ENCODE data around the gene TMEM255B. TPM values are rescaled to one million over a fixed set of nuclear protein-coding genes. Genes with fewer than 3 reads are reported as not detected.

The TMEM255B gene
- total and polyA plus RNA-seq, 2 donors (not counting 3 experiments of a cell fraction or from before 2014, with no cell fraction given) = 105 to 121 TPM

GRCh38 chr13:113808058-113808834, 49.2 kb downstream of the TMEM255B start:
- TF ChIP-seq JUN (IDR thresholded peaks at IDR 0.05; ENCODE audit: borderline replicate concordance, insufficient read depth, insufficient read length, low read depth) (no peak), GATA2 (IDR thresholded peaks at IDR 0.05; ENCODE audit: insufficient read depth, insufficient read length, low read depth, low read length) (no peak), EZH2 (IDR thresholded peaks at IDR 0.05; ENCODE audit: borderline replicate concordance, low read depth, low read length, severe bottlenecking) (no peak)
- H3K4me1 ChIP-seq (ENCODE audit: control insufficient read depth, extremely low read depth, insufficient read depth, low read length) = no peaks in the 10 kb centered on the region
- H3K9ac ChIP-seq (replicated peaks; ENCODE audit: extremely low read depth, insufficient read depth, low read length) = no peak overlapping the region
- H2AFZ ChIP-seq (ENCODE audit: low read depth, low read length) = no peak overlapping the region
- no peaks in the 10 kb centered on the region for H3K27me3 ChIP-seq (ENCODE audit: control insufficient read depth in 2 of 2, insufficient read depth in 2 of 2, low read length in 2 of 2)
- H3K4me3 ChIP-seq (replicated peaks in 1 of 3; ENCODE audit: insufficient read depth in 1 of 3, low read depth in 1 of 3, low read length in 3 of 3) = no peak overlapping the region
- no peaks in the 10 kb centered on the region for H3K9me1 ChIP-seq (replicated peaks; ENCODE audit: control insufficient read depth, extremely low read depth, insufficient read depth, low read length)
- BruUV-seq (replicated peaks) = no TSS peak
- intact Hi-C loops (cut with micrococcal nuclease) = no loop called here
- no peak for DNase-seq (ENCODE audit: low read depth, low spot score)
- H3K27ac ChIP-seq (ENCODE audit: insufficient read depth, low read depth, low read length) = no peak overlapping the region
- ChIA-PET CTCF (no interaction called here), POLR2A (no interaction called here)
- H3K79me2 ChIP-seq (ENCODE audit: control insufficient read depth, insufficient read depth, low read length) = no peaks in the 10 kb centered on the region
- no peaks in the 10 kb centered on the region for H4K20me1 ChIP-seq (replicated peaks; ENCODE audit: control insufficient read depth, extremely low read depth, insufficient read depth, low read length)
- dilution Hi-C loops (cut with MboI; ENCODE audit: extremely low pct_ligation_motif_present, low sequenced_read_pairs) = no loop called here
- FAIRE-seq = no peak
- no peak overlapping the region for H3K4me2 ChIP-seq (ENCODE audit: insufficient read depth, low read length)
- H3K36me3 ChIP-seq (ENCODE audit: control insufficient read depth in 2 of 2, extremely low read depth in 1 of 2, insufficient read depth in 2 of 2, low read length in 2 of 2) = peaks cover 0 to 7% of the 10 kb centered on the region in 2 experiments
- H3K9me3 ChIP-seq (replicated peaks; ENCODE audit: control insufficient read depth, insufficient read depth, low read length) = peaks cover 5% of the 10 kb centered on the region

GRCh38 chr13:113809934-113810333, 50.9 kb downstream of the TMEM255B start:
- H3K4me2 ChIP-seq (ENCODE audit: insufficient read depth, low read length) = no peak overlapping the region
- ChIA-PET POLR2A (no interaction called here), CTCF (no interaction called here)
- no peak overlapping the region for H3K9ac ChIP-seq (replicated peaks; ENCODE audit: extremely low read depth, insufficient read depth, low read length)
- DNase-seq (ENCODE audit: low read depth, low spot score) (no peak), FAIRE-seq (no peak)
- no peaks in the 10 kb centered on the region for H3K4me1 ChIP-seq (ENCODE audit: control insufficient read depth, extremely low read depth, insufficient read depth, low read length)
- no peak overlapping the region for H3K27ac ChIP-seq (ENCODE audit: insufficient read depth, low read depth, low read length)
- H3K9me1 ChIP-seq (replicated peaks; ENCODE audit: control insufficient read depth, extremely low read depth, insufficient read depth, low read length) = no peaks in the 10 kb centered on the region
- TF ChIP-seq POLR2AphosphoS5 (IDR thresholded peaks at IDR 0.05; ENCODE audit: insufficient read depth, low read depth, low read length) (no peak), MYC (IDR thresholded peaks at IDR 0.05; ENCODE audit: low read depth, low read length) (no peak), MAX (IDR thresholded peaks at IDR 0.05; ENCODE audit: insufficient read depth, insufficient read length) (no peak), CTCF (IDR thresholded peaks at IDR 0.05; ENCODE audit: extremely low read depth in 1 of 2, insufficient read depth in 1 of 2, low read depth in 1 of 2, low read length in 2 of 2) (no peak), FOS (IDR thresholded peaks at IDR 0.05; ENCODE audit: borderline replicate concordance, insufficient read depth, low read length) (no peak), EZH2 (IDR thresholded peaks at IDR 0.05; ENCODE audit: borderline replicate concordance, low read depth, low read length, severe bottlenecking) (no peak), POLR2A (IDR thresholded peaks at IDR 0.05; ENCODE audit: low read depth, low read length) (no peak), JUN (IDR thresholded peaks at IDR 0.05; ENCODE audit: borderline replicate concordance, insufficient read depth, insufficient read length, low read depth) (no peak), GATA2 (IDR thresholded peaks at IDR 0.05; ENCODE audit: insufficient read depth, insufficient read length, low read depth, low read length) (no peak)
- no peaks in the 10 kb centered on the region for H3K79me2 ChIP-seq (ENCODE audit: control insufficient read depth, insufficient read depth, low read length)
- H3K9me3 ChIP-seq (replicated peaks; ENCODE audit: control insufficient read depth, insufficient read depth, low read length) = peaks cover 5% of the 10 kb centered on the region
- peaks cover 0 to 5% of the 10 kb centered on the region in 2 experiments for H3K36me3 ChIP-seq (ENCODE audit: control insufficient read depth in 2 of 2, extremely low read depth in 1 of 2, insufficient read depth in 2 of 2, low read length in 2 of 2)
- dilution Hi-C loops (cut with MboI; ENCODE audit: extremely low pct_ligation_motif_present, low sequenced_read_pairs) (no loop called here), intact Hi-C loops (cut with micrococcal nuclease) (no loop called here)
- H3K4me3 ChIP-seq (replicated peaks in 1 of 3; ENCODE audit: insufficient read depth in 1 of 3, low read depth in 1 of 3, low read length in 3 of 3) = no peak overlapping the region
- no peaks in the 10 kb centered on the region for H4K20me1 ChIP-seq (replicated peaks; ENCODE audit: control insufficient read depth, extremely low read depth, insufficient read depth, low read length)
- no peaks in the 10 kb centered on the region for H3K27me3 ChIP-seq (ENCODE audit: control insufficient read depth in 2 of 2, insufficient read depth in 2 of 2, low read length in 2 of 2)
- BruUV-seq (replicated peaks) = no TSS peak
- H2AFZ ChIP-seq (ENCODE audit: low read depth, low read length) = no peak overlapping the region
